SW480 (cell line): ENCODE measurements around the gene SRM.
"Not testable (repeated sequence)": the region's sequence is repeated elsewhere in the genome, so short reads cannot be mapped to it uniquely, and the experiment has no call there.

Source experiments
- DNase-seq: peaks from one replicate; pipeline ENCODE4 v3.0.0-alpha.2; 2016; ENCODE audit warnings: low spot score

The SRM gene

DNA sequence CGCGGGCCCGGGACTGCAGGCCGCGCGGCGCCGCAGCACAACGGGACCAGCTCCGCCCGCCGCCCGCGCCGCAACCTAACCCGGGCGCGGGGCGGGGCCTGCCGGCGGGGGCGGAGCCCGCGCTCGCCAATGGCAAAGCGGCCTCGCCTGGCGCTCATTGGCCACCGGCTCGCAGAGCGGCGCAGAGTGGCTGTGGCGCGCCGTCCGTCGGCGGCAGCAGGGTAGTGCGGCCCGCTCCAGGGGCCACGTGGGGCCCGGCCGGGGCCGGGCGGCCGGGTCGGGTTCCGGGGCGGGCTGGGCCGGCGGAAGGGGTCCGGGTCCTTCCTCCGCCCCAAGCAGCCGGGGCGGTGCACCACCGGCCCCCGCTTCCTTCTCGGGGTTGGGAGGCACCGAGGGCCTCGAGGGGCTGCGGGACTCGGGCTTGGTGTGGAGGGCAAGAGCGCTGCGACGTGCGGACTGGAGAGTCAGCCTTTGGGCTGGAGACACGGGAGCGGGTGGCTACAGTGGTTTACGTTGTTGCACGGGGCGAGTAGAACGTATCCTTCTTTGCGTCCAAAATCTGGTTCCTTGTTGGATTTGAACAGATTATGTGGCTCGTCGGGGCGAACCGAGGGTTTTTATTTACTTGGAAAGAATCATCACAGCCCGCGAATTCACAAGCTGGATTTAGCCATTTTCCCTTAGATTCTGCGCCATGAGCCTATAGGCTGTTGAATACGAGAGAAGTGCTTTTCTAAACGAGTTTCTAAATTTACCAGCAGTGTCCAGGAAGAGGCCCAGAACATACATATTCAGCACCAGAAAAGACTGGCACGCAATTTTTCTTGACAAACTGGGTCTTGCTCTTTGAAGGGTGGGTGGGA, at the start of gene SRM:
TSS of gene SRM (minus strand) at position 51 of the 863 bp plus-strand sequence. CDS start 75 bp downstream, outside the sequence.
- peak; percentile 89 for DNase-seq

DNA sequence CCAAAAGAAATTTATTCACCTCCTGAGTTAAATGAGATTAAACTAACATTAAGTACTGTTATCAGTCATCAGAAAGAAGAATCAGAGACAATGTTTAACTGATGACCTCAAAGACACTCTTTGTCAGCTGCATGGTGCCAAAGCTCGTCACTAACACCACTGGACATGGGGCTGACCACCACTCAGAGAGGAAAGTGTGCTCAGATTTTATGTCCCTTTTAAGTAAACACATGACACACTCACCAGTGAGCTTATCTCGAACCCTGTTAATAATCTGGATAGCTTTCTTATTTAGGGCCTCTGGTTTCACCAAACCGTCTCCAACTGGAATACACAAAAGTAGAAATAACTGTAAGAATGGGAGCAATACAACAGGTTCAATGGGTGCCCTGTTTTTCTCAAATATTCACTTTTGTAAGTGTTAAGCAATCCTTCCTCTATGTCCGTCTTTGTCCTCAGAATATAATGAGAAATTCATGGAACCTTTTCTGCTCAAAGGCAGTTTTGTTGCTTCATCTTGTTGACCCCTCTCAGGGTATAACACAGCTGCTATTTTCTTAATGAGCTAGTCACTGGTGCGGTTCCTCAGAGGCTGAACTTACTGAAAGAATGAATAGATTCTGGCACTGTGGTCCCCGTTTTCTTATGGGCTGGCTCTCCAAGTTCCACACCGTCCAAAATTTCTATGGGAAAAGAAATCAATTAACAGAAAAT, 49.4 kb upstream of the SRM start:
- DNase-seq: no peak

DNA sequence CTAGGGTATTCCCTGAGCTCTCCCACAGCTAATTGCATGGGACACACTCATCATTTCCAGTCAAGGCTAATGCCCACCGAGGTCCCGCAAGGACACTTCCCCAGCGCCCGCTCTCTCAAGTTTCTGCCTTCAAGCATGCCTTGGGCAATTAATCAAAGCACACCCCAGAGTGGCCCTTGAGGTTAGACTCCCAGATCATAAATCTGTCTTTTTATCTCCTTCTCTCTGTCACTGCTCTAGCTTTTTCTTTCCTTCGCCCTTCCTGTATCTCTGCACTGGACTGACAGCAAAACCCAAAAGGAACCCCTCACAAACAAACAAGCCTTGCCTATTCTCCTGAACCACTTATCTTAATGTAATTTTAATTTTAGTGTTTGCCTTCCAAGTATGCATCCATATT, 47.8 kb upstream of the SRM start:
- DNase-seq: no peak

DNA sequence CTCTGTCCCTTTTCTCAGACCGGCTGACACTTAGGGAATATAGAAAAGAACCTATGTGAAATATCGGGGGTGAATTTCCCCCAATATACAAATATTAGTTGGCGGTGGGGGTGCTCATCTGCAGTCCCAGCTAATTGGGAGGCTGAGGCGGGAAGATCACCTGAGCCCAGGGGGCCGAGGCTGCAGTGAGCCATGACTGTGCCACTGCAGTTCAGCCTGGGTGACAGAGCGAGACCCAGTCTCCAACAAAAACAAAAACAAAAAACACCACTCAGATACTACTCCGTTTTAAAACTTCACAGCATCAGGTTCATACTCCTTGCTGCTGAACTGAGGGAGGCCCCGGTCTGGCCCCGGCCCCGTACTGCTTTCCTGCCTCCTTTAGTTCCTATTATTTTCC, 45.8 kb upstream of the SRM start:
- no peak for DNase-seq

DNA sequence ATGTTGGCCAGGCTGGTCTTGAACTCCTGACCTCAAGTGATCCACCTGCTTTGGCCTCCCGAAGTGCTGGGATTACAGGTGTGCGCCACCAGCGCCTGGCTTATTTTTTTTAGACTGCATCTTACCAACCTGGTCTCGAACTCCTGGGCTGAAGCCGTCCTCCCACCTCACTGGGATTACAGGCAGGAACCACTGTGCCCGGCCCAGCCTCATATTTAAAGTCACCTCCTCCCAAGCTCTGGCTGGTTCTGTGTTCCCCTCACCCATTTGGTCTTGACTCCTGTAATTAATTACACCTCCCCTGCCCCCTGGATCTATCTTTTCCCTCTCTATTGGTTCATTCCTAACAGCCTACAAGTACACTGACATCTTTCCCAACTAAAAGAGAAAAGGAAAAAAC, 41.5 kb upstream of the SRM start:
- no peak for DNase-seq

DNA sequence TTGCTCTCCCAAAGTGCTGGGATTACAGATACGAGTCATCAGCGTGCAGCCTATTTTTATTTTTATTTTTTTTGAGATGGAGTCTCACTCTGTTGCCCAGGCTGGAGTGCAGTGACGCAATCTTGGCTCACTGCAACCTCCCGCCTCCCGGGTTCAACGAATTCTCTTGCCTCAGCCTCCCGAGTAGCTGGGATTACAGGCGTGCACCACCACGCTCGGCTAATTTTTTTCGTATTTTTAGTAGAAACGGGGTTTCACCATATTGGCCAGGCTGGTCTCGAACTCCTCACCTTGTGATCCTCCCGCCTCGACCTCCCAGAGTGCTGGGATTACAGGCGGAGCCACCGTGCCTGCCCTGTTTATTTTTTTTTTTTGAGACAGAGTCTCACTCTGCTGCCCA, 41.0 kb upstream of the SRM start:
- DNase-seq: not testable (repeated sequence)

DNA sequence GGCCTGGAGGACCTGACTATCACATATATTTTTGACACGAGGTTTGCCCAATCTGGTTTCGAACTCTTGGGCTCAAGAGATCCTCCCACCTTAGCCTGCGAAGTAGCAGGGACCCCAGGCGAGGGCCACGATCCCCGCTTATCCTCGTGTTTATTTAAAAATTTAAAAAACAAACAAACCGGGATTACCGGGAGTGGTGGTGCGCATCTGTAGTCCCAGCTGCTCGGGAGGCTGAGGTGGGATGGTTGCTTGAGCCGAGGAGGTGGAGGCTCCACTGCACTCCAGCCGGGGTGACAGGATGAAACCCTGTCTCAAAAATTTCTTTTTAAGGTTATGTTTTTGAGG, 40.3 kb upstream of the SRM start:
- no peak for DNase-seq

DNA sequence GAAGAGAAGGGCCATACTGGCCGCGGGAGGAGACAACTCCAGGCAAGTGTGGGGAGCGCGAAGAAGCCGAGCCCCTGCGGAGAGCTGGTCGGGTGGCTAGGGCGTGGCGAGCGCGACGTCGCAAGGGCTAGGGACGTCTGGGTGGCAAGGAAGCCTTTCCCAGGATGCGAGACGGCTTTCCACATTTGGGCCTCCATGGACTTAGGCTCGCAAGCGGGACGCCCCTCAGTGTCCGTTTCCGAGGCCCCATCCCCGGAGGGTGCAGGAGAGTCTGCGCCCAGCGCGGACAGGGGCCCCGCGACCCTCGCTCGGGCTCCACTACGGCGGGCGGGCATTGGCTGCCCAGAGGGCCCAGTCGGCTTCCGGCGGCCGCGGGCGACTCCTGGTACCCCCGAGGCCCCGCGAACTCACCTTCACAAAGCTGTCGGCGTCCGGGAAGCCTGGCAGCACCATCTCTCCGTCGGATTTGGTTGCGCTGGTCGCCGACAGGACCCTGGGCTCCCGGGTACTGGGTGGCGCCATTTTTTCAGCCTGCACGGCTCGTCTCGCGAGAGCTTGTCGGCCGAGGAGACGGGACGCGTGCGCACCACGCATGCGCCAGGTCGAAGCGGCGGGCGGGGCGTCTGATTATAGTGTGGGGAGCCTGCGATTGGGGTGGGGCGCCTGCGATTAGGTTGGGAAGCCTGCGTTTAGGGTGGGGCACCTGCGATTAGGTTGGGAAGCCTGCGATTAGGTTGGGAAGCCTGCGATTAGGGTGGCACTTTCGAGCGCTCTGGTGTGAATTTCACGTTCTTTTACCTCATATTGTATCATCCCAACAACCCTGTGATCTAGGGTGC, 39.7 kb upstream of the SRM start, which contains the start of gene EXOSC10:
TSS of gene EXOSC10 (minus strand) at position 560 of the 839 bp plus-strand sequence. CDS start at position 522, 38 bp downstream.
- DNase-seq: peak; percentile 83

DNA sequence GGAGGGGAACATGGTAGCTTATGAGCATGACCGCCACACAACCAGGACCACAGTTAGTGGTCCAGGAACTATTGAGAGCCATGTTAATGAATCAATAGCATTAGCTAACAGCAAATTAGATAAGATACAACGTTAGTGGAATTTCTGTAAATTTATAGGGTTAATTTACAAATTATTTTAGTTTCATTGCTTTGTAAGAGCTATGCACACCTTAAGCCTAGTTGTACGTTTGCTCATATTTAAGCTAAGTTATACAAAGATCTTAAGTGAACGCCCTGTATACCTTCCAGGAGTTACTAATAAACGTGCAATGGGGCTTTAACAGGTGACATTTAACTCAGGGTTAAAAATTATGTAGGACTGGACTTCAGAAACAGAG, 39.1 kb upstream of the SRM start:
- DNase-seq: no peak

DNA sequence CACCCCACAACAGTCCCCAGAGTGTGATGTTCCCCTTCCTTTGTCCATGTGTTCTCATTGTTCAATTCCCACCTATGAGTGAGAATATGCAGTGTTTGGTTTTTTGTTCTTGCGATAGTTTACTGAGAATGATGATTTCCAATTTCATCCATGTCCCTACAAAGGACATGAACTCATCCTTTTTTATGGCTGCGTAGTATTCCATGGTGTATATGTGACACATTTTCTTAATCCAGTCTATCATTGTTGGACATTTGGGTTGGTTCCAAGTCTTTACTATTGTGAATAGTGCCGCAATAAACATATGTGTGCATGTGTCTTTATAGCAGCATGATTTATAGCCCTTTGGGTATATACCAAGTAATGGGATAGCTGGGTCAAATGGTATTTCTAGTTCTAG, 24.0 kb upstream of the SRM start:
- DNase-seq: not testable (repeated sequence)

DNA sequence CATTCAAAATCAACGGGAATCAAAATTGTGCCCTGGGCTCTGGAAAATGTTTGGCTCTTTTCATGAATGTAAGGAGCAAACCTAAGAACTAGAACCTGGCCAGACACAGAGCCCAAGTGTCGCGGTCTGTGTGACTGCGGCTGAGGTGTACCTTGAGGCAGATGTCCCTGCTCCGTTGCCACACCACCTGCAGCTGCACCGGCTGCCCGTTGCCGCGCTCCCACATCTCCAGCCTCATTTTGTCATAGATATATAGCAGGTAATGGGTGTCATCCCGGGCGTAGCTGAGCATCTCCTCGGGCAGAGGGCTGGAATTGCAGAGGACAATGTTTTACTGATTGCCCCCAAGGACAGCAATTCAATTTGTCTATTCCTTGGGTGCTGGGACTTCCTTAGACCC, 21.1 kb upstream of the SRM start:
- no peak for DNase-seq

DNA sequence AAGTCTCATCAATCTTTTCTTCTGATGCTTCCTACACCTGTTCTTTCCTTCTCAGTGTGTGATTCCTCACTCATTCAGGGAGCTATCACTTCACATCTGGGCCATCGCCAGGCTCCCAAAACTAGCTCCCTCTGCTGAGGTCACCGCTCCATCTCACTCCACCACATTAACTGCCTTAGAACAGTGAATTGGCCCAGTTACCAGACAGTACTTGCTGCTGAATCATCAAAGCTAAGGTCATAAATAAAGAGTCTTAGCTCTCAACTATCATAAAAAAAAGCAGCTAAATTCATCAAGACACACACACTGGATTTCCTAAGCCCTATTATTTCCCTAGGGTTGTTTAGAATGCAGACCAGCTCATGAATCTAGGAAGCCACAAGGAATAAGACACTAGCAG, 18.8 kb upstream of the SRM start:
- DNase-seq: no peak

DNA sequence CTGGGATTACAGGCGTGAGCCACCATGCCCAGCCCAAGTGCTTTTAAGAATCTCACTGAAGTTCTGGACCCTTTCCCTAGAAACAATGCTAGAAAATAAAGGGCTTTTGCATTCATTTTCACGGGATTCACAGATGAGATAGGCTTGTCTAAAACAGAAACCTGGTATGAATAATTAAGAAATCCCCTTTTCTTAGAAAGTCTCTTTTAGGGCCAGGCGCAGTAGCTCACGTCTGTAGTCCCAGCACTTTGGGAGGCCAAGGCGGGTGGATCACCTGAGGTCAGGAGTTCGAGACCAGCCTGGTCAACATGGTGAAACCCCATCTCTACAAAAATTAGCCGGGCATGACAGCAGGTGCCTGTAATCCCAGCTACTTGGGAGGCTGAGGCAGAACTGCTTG, 13.6 kb upstream of the SRM start:
- not testable (repeated sequence) for DNase-seq

DNA sequence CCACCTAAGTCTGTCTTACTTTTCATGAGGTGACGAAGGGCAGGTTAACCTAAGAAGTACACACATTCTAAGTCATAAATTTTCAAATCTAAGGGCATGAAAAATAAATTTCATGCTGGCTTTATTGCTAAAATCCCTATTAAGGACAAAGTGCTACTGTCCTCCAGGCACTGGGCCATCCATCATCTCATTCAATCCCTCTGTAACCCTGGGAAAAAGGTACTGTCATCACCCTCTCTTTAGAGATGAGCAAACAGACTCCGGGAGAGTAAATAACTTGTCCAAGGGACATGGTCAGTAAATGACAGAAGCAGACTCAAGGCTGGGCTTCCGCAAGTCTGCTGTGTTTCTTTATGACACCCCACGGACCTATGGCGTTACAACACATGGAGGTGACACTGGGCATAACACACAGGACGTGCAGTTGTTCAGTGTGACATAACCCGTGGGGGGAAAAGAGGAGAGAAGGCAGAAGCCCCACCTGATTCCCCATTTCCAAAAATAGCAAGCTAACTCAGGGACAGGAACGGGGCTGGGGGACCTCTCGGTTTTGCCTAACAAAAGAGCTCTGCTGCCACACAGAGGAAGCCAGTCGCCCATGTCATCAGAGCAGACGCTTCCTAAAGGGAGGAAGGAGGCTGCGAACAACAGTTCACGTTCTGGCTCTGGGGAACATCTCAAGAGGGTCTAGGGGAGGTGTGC, 12.5 kb upstream of the SRM start:
- DNase-seq: no peak

DNA sequence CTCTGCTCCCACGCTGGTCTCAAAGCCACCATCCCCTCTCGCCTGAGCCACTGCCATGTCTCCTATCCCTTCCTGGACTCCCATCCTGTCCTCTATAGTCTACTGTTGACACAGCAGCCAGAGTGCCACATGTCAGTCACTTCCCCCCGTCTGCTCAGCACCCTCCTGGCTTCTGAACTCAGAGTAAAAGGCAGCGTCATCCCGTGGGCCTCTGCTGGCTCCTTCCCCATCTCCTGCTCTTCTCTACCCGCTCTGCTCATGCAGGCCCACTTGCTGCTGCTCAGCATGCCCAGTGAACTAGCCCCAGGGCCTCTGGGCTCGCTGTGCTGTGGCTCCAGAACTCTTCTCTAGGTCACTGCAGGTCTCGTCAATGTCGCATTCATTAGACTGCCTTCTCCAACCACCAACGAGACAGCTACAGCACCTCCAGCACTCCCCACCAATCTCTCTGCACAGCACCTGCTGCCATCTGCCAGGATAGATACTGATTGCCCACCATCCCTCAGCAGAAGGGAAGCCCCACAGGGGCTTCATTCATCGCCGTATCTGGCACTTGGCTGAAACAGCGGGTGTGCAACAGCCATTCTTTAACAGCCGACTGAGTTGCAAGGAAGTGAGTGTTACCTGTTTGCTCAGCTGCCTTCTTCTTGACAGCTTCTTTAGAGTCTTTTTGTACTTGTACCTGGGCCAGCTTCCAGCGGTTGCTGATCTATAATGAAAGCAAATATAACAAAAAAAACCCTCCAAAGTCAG, 11.8 kb upstream of the SRM start:
- DNase-seq: no peak

DNA sequence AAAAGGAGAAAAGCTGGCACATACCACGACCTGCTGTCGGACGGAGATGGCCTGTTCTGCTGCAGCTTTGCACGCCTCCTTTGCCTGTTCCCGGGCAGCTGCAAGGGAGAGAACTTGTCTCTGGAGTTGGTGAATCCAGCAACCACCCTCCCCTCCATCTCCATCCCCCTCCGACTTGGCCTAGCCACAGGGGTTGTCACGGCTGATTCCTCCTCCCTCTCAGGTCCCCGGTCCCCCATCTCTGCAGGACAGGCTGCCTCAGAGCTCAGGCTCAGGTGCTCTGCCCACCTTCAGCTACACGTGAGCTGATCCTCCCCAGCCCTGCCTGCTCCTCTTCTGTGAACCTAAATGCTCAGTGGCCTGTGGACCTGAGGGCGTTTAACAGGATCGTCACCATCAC, 11.1 kb upstream of the SRM start:
- no peak for DNase-seq

DNA sequence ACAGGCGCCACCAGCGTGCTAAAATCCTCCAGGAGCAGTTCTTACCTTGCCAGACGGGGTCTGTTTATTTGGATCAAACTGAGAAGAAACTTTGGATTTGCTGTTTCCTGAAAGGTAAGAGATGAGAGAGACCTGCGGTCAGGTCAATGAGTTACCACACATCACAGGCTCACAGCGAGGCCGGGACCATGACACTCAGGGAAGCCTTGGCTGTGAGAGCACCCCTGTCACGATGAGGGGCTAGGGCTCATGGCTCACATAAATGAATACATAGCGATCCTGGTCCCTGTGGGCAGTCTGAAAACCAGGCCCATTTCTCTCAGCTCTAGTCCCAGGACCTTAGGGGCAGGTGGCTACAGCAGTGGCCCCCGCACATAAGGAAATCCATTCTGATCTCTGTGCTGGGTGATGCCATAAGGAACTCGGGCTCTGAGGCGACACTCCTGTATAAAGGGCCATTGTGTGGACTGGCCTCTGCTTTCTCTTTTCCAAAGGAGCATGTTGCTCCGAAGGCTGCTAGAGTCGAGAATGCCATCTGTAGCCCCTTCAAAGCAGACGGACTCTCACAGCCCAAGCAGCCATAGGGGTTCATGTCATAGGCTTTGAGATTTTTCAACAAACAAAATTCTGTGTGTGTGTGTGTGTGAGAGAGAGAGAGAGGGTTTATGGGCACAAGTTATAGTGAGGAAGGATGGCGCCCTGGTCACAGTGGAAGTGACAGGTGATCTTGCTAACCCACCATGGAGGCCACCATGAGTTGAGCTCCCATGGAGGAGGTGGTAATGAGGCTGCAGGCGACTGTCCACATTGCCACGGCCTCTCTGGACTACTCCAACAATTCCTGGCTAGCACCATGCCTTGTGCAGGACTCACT, 9.0 kb upstream of the SRM start:
- no peak for DNase-seq

DNA sequence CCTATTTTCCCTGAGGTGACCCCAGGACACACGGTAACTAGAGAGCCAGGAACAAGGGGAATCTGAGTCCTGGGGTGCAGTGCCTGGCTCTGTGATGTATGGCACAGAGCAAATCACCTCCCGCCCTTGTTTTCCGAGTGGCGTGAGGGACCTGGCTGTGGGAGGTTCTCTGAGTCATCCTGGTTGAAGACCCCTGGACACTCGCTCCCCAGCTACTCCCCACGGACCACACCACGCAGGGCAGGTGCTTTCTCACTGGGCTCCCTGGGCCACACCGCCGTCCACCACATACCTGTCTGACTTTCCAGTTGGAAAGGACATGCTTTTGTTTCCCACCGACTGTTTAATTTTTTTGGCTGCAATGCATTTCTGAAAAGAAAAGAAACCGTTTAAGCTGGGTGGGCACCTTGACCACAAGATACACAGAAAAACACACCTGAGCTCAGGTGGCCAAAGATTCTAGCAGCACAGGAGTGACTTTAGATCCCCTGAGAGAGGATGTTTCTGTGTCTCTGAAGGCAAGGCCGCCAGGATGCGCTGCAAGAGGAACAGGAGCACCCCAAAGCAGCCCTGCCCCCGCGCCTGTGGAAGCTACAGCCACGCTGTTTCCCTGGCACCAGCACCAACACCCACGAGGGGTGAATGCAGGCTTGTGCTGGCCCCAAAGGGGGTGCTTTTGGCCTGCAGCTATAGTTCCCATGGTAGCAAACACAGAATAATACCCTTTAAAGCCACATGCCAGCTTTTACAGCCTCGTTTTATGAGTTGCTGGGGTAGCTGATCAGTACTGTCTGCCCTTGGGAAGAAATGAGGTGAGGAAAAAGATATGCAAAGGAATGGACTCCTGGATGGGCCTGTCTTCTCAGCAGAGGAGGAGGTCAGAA, 8.1 kb upstream of the SRM start:
- no peak for DNase-seq

DNA sequence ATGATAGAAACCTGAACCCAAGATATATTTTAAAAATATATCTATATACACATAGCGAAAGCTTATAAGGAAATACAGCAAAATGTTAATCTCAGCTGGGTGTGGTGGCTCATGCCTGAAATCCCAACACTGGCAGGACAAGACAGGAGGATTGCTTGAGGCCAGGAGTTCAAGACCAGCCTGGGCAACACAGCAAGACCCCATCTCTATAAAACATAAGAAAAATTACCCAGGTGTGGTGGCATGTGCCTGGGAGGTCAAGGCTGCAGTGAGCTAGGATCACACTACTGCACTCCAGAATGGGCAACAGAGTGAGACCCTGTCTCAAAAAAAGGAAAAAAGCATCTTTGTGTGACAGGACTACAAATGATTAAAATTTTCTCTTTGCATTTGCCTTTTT, 6.0 kb upstream of the SRM start:
- DNase-seq: no peak
